ENCODE measurements around the gene PET100.

Gene PET100

GRCh38 chr19:7612282-7613274, 17.0 kb upstream of the PET100 start:
- DNase-seq (ENCODE audit: low read depth in 2 of 2, low spot score in 1 of 2): no peak

DNA sequence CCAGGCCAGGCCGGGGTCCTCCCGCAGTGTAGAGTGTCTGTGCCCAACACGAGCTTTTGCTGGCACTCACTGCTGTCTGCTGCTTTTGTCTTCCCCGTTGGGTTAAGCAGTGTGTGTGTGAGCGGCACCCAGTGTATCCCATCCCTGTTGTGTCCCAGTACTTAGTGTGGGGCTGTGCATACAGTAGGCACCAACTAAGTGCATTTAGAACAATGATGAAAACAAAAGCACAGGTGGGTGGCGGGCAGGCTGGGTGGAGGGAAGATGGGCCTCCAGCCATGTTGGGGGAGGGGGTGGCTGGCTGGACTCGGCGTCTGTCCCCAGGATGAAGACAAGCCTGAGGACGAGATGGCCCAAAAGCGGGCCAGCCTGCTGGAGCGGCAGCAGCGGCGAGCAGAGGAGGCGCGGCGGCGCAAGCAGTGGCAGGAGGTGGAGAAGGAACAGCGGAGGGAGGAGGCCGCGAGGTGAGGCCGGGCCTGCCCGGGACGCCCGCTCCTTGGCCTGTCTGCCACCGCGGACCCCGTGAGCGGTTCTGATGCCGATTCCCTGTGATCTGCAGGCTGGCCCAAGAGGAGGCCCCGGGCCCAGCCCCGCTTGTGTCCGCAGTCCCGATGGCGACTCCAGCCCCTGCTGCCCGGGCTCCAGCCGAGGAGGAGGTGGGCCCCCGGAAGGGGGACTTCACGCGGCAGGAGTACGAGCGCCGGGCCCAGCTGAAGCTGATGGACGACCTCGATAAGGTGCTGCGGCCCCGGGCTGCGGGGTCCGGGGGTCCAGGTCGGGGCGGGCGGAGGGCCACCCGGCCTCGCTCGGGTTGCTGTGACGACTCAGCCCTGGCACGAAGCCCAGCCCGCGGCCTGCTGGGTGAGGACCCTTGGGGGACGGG, 14.5 kb upstream of the PET100 start:
- no peak for DNase-seq (ENCODE audit: low read depth in 2 of 2, low spot score in 1 of 2)

DNA sequence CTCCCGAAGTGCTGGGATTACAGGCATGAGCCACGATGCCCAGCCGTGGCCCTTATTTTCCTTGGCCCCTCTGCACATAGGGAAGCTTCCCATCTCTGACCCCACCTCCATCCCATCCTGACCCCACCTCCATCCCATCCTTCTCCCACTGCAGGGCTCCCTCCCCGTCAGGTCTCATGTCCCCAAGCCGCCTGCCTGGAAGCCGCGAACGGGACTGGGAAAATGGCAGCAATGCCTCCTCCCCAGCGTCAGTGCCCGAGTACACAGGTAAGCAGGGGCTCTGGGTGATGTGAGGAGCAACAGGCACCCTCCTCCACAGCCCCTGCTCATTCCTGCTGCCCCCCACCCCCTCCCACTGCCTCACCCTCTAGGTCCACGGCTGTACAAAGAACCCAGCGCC, 12.4 kb upstream of the PET100 start:
- DNase-seq (ENCODE audit: low read depth in 2 of 2, low spot score in 1 of 2): no peak

DNA sequence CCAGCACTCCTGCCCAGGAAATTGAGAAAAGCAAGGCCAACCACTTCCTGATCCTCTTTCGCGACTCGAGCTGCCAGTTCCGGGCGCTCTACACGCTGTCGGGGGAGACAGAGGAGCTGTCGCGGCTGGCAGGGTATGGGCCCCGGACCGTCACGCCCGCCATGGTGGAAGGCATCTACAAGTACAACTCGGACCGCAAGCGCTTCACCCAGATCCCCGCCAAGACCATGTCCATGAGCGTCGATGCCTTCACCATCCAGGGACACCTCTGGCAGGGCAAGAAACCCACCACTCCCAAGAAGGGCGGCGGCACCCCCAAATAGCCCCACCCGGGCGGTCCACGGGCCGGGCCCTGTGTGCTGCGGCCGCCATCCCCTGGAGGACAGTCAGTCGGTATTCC, 11.9 kb upstream of the PET100 start:
- DNase-seq (ENCODE audit: low read depth in 2 of 2, low spot score in 1 of 2): no peak

- no peak for DNase-seq (ENCODE audit: low read depth in 2 of 2, low spot score in 1 of 2)
Observed at GRCh38 chr19:7618348-7618747, 11.2 kb upstream of the PET100 start.

DNA sequence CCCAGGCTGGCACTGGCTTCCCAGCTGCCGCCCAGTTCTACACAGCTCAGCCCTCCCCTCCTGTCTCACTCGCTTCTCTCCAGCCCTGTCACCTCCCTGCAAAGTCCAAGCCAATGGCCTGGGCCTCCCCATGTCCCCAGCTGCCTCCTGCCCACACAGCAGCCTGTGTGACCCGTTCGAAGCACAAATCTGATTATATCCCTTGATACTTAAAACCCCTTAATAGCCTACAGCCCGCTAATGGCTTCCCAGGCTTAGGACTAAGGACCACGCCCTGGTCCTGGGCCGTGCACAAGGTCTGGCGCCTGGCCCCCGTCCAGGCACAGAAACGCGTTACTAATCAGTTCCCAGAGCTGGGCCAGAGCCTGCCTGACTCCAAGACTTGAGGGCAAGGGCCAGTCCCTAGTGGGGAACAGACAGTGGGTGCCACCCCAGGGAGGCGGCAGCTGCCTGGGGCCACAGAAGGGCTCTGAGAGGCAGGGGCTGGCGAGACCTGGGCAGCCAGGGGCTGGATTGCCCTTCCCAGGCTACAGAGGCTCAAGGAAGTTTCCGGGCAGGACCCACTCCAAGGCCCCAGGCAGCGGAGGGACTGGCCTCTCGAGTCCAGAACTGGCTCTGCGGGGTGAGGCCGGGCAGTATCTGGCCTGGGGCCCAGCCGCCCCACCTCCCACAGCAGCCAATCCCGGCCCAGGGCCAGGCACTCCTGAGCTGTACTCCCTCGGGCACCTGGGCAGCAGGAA, 10.7 kb upstream of the PET100 start:
- no peak for DNase-seq (ENCODE audit: low read depth in 2 of 2, low spot score in 1 of 2)

- DNase-seq (ENCODE audit: low read depth in 2 of 2, low spot score in 1 of 2): no peak
Observed at GRCh38 chr19:7619671-7620441, 9.7 kb upstream of the PET100 start.

DNA sequence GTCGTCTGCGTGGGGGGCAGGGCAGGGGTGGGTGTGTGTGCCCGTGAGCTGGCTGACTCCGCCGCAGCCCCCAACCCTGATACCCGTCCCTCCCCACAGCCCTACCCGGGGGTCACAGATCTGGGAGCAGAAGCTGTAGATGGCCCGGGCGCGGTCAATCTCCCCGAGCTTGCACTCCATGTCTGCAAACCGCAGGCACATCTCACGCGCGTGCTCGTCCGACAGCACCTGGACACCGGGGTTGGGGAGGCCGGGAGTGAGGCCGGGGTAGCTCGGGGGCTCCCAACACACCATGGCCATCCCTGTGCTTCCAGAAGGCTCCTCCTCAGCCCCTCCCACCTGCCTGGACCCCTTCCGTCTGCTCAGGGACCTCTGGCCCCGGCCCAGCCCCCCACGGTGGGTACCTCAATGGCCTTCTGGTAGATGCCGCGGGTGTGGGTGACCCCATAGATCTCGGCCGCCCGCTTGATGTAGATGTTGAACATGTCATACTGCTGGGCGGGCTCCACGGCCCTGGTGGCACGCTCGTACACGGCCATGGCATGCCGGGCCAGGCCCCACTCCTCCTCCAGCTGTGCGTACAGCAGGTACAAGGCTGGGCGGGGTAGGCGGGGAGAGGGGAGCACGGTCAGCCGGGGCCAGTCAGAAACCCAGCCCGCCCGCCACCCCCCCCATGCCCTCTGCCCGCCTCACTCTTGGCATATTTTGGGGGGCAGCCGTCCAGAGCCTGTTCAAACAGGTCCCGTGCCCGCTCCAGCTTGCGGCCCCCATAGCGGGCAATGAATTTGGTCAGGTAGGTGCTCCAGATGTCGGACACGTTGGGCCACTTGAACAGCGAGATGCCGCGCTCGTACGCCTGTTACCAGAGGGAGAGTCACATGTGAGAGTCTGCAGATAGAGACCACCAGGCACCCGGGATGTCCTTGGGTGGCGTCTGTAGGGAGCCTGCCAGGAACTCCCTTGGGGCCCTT, 8.9 kb upstream of the PET100 start:
- no peak for DNase-seq (ENCODE audit: low read depth in 2 of 2, low spot score in 1 of 2)

GRCh38 chr19:7622933-7623685, 6.5 kb upstream of the PET100 start:
- no peak for DNase-seq (ENCODE audit: low read depth in 2 of 2, low spot score in 1 of 2)

DNA sequence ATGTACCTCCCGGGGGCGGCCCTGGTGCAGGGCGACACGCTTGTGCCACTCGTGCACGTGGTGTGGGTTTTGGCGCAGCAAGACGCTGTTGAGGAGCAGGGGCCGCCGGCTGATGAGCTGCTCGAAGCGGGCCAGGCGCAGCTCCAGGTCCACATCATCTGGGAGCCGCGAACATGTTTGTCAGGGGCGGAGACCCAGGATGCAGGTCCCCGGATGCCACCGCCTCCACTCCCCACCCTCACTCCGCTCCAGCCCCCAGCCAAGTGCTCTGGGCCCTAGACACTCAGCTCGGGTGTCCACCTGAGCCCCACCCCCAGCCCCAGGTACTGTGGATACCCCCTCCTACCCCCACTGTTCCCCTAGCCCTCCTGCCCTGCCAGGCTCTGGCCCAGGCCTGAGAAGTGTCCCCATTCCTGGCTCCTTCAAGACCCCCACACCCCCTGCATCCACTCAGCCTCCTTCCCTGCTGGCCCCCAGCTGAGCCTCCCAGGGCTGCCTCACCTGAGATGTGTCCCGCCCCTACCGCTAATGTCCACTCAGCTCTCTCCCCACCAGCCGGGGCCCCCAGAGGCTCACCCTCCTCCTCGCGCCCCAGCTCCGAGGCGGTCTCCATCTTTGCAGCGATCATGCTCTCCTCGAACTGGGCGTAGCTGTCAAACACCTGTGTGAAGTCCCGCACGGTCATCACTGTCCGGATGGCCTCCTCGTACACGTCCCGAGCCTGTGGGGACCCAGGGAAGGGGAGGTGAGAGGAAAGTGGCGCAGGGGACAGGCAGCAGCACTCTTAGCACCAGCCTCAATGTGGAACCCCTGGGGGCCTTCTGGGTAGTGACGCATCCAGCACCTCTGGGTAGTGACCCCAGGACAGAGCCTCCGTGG, 5.6 kb upstream of the PET100 start:
- no peak for DNase-seq (ENCODE audit: low read depth in 2 of 2, low spot score in 1 of 2)

- DNase-seq (ENCODE audit: low read depth in 2 of 2, low spot score in 1 of 2): no peak
Observed at GRCh38 chr19:7624810-7625209, 4.8 kb upstream of the PET100 start.

DNA sequence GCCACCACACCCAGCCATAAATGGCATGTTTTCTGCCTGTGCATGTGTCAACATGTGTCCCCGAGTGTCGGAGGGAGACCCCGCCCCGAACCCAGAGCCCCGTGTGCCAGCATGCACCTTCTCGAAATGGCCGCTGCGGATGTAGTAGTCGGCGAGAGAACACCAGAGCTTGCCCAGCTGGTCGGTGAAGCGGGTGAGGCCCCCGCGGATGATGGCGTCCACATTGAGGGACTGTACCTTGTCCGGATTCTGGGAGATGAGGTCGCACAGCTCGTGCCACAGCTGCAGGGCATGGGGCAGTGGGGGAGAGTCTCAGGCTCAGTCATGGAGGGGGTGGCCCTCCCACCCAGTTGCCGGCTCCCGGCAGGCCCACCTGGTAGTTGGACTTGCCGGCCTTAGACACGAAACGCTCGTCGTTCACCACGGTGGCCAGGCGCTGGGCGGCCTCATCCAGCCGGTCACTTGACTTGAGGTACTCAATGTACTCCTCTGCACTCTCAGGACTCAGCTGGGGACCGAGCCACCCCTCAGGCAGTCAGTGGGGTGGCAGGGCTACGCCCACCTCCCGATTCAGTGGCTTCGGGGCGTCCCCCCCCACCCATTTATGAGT, 3.7 kb upstream of the PET100 start:
- DNase-seq (ENCODE audit: low read depth in 2 of 2, low spot score in 1 of 2): no peak

GRCh38 chr19:7627166-7627565, 2.4 kb upstream of the PET100 start:
- DNase-seq (ENCODE audit: low read depth in 2 of 2, low spot score in 1 of 2): no peak

GRCh38 chr19:7628589-7629311, 843 bp upstream of the PET100 start:
- no peak for DNase-seq (ENCODE audit: low read depth in 2 of 2, low spot score in 1 of 2)

- no peak for DNase-seq (ENCODE audit: low read depth in 2 of 2, low spot score in 1 of 2)
Observed at GRCh38 chr19:7631577-7631976, 2.0 kb downstream of the PET100 start.

DNA sequence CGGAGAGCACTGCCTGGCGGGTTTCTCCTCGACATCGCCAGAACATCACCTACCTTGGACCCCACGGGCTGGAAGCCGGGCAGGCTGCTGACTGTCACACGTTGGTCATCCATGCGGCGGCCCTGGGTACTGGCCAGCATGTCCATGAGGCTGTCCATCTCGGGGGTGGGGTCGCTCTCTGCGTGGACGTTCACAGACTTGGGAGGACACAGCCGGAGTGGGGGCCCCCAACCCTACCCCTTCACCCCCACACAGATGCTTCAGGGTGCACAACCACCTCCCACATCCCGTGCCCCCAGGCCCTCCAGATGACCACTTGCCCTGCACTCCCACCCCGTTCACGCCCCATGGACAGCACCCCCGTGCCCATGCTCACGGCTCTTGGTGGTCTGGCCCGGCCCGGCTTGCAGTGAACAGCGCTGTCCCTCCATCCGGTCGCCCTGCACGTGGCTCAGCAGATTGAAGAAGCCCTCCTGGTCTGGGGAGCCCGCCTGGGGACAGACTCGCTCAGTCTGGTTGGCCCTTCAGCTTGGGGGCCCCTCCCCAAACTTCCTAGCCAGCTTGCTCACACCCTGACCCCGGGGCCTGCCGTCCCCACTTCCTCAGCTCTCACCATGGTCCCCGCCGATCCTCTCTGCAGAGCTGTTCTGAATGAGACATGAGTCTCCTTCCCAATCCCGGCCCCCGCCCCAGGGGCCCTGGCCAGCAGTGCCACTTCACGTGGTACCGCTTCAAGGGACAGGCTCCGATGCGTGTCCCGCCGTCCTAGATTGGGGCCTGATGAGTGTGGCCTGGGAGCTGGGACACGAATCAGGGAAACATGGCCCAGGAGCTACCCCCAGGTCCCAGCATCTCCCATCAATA, 3.0 kb downstream of the PET100 start:
- DNase-seq (ENCODE audit: low read depth in 2 of 2, low spot score in 1 of 2): no peak
